LNCaP clone FGC (cell line): ENCODE measurements around the gene C22orf42.
A peak's percentile ranks its signal among the peaks of the same experiment; 100 is the strongest.
"Not testable (repeated sequence)": the region's sequence is repeated elsewhere in the genome, so short reads cannot be mapped to it uniquely, and the experiment has no call there.

Experiments
- DNase-seq: peaks from one replicate; pipeline ENCODE4 v3.0.0-alpha.2; 2011; ENCODE audit warnings: low read depth
- H3K4me3 ChIP-seq: 2 replicates; pipeline ENCODE4 v1.5.1; 2011; ENCODE audit warnings: mild to moderate bottlenecking, low read depth, low read length, control low read depth
- CTCF ChIP-seq: IDR thresholded peaks from 2 replicates; pipeline ENCODE4 v1.5.1; 2012; ENCODE audit warnings: mild to moderate bottlenecking; ENCODE audit not compliant: control insufficient read depth, insufficient read depth; ENCODE audit errors: extremely low read depth

Gene C22orf42

GRCh38 chr22:32144496-32145274, 14.4 kb downstream of the C22orf42 start:
- no peak for DNase-seq
- TF ChIP-seq CTCF: no peak
- no peak overlapping the region for H3K4me3 ChIP-seq

GRCh38 chr22:32142600-32142999, 16.5 kb downstream of the C22orf42 start:
- TF ChIP-seq CTCF: no peak
- DNase-seq: no peak
- H3K4me3 ChIP-seq: no peak overlapping the region

- H3K4me3 ChIP-seq, DNase-seq: not testable (repeated sequence)
- TF ChIP-seq CTCF: peak; percentile 30
Measured at GRCh38 chr22:32140688-32141087, 18.4 kb downstream of the C22orf42 start.

- not testable (repeated sequence) for DNase-seq, H3K4me3 ChIP-seq
Measured at GRCh38 chr22:32138576-32138975, 20.5 kb downstream of the C22orf42 start.

- H3K4me3 ChIP-seq: peak overlapping the region; percentile 56
- DNase-seq: peak; percentile 42
Measured at GRCh38 chr22:32137731-32138324, 21.3 kb downstream of the C22orf42 start.

- H3K4me3 ChIP-seq, DNase-seq: not testable (repeated sequence)
Measured at GRCh38 chr22:32136881-32137280, 22.2 kb downstream of the C22orf42 start.

GRCh38 chr22:32135958-32136357, 23.1 kb downstream of the C22orf42 start:
- DNase-seq: peak; percentile 48
- H3K4me3 ChIP-seq: not testable (repeated sequence)

GRCh38 chr22:32134796-32135195, 24.3 kb downstream of the C22orf42 start:
- H3K4me3 ChIP-seq, DNase-seq: not testable (repeated sequence)

- no peak overlapping the region for H3K4me3 ChIP-seq
- TF ChIP-seq CTCF: no peak
- DNase-seq: no peak
Measured at GRCh38 chr22:32132783-32133182, 26.3 kb downstream of the C22orf42 start.
